Ishikawa (cell line): Measurements from ENCODE around the gene GREM1.

Experiments
- EP300 ChIP-seq: IDR thresholded peaks from 2 replicates; pipeline ENCODE4 v1.6.1; 2012; ENCODE audit warnings: borderline replicate concordance
- FOXM1 ChIP-seq: IDR thresholded peaks from 2 replicates; pipeline ENCODE4 v1.6.1; 2012; ENCODE audit warnings: low read depth, borderline replicate concordance
- MAX ChIP-seq: IDR thresholded peaks from 2 replicates; pipeline ENCODE4 v1.6.1; 2012
- NFIC ChIP-seq: IDR thresholded peaks from 2 replicates; pipeline ENCODE4 v1.6.1; 2012
- RAD21 ChIP-seq: IDR thresholded peaks from 2 replicates; pipeline ENCODE4 v1.6.1; 2012; ENCODE audit warnings: low read depth
- REST ChIP-seq: IDR thresholded peaks from 2 replicates; pipeline ENCODE4 v1.6.1; 2012; ENCODE audit warnings: low read depth, mild to moderate bottlenecking
- TEAD4 ChIP-seq: IDR thresholded peaks from 2 replicates; pipeline ENCODE4 v1.6.1; 2012
- YY1 ChIP-seq: IDR thresholded peaks from 2 replicates; pipeline ENCODE4 v1.6.1; 2012; ENCODE audit warnings: low read depth

DNA sequence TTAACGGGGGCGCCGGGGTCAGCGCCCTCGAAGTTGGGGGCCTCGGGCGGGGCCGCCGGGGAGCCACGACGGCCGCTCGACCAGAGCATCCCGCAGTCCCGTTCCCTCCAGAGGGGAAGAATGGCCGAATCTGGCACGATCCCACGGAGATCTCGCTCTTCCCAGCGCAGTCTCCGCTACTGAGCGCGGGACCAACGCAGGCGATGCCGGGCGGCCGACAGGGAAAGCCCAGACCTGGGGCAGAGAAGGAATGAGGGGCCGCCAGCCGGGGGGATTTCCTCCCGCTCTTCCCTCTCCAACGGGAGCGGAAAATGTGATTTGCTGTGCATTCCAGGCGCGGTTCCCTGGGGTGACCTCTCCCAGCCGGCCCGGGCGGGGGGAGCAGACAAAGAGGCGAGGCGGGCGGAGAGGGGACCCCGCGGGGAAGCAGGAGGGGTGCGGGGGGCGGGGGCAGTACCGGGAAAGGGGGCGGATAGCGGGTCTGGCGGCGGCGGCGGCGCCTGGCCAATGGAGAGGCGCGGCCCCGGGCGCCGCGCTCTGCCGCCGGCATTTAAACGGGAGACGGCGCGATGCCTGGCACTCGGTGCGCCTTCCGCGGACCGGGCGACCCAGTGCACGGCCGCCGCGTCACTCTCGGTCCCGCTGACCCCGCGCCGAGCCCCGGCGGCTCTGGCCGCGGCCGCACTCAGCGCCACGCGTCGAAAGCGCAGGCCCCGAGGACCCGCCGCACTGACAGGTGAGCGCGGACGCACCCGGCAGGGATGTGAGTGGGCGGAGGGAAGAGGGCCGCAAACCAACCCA, at the start of gene GREM1:
- peak; percentile 32; the same call in 1 of the 2 replicates for TF ChIP-seq MAX
- no peak for TF ChIP-seq YY1
- TF ChIP-seq RAD21, result no peak
- no peak for TF ChIP-seq FOXM1
- peak; percentile 35; the same call in 1 of the 2 replicates for TF ChIP-seq TEAD4
- no peak for TF ChIP-seq REST
- TF ChIP-seq EP300, result no peak
- no peak for TF ChIP-seq NFIC
